ENCODE data around the gene IMPDH2.
"Not testable (repeated sequence)": the region's sequence is repeated elsewhere in the genome, so short reads cannot be mapped to it uniquely, and the experiment has no call there.

IMPDH2 gene

GRCh38 chr3:49021213-49021812, 7.9 kb downstream of the IMPDH2 start:
- DNase-seq, result peak; percentile 98

- peak; percentile 41 to 46 for DNase-seq
Measured at GRCh38 chr3:49020330-49021212, 8.6 kb downstream of the IMPDH2 start.

- DNase-seq, result no peak
Measured at GRCh38 chr3:49019941-49020329, 9.3 kb downstream of the IMPDH2 start.

- DNase-seq, result peak in 1 of 2 experiments; percentile 48
Measured at GRCh38 chr3:49018707-49019006, 10.5 kb downstream of the IMPDH2 start.

- peak; percentile 48 to 60 for DNase-seq
Measured at GRCh38 chr3:49017971-49018706, 11.1 kb downstream of the IMPDH2 start, which contains the start of gene DALRD3. DALRD3 (minus strand) TSS chr3:49018580; CDS start chr3:49018564, 16 bp downstream.

GRCh38 chr3:49017229-49017970, 11.8 kb downstream of the IMPDH2 start:
- peak; percentile 37 to 59 for DNase-seq

GRCh38 chr3:49016414-49017228, 12.6 kb downstream of the IMPDH2 start:
- DNase-seq, result no peak

- no peak for DNase-seq
Measured at GRCh38 chr3:49015765-49016164, 13.4 kb downstream of the IMPDH2 start.

GRCh38 chr3:49015072-49015471, 14.1 kb downstream of the IMPDH2 start:
- no peak for DNase-seq

- peak; percentile 40 to 41 for DNase-seq
Measured at GRCh38 chr3:49013738-49014660, 15.2 kb downstream of the IMPDH2 start.

- DNase-seq, result no peak
Measured at GRCh38 chr3:49013113-49013737, 16.0 kb downstream of the IMPDH2 start.

- no peak for DNase-seq
Measured at GRCh38 chr3:49012441-49013017, 16.7 kb downstream of the IMPDH2 start.

- no peak for DNase-seq
Measured at GRCh38 chr3:49009396-49009795, 19.8 kb downstream of the IMPDH2 start.

- DNase-seq, result not testable (repeated sequence)
Measured at GRCh38 chr3:49008627-49009026, 20.6 kb downstream of the IMPDH2 start.

- peak; percentile 81 to 83 for DNase-seq
Measured at GRCh38 chr3:49007771-49008528, 21.2 kb downstream of the IMPDH2 start.

GRCh38 chr3:49007068-49007770, 22.0 kb downstream of the IMPDH2 start, which contains the start of gene WDR6:
WDR6 (plus strand) TSS chr3:49007391; CDS start chr3:49007432, 41 bp downstream.
- peak; percentile 98 to 99 for DNase-seq

GRCh38 chr3:49006408-49007067, 22.7 kb downstream of the IMPDH2 start:
- DNase-seq, result peak in 1 of 2 experiments; percentile 20

- no peak for DNase-seq
Measured at GRCh38 chr3:49005998-49006397, 23.2 kb downstream of the IMPDH2 start.
